Cardiac muscle cell (in vitro differentiated cells and primary cell): ENCODE data around the gene CCNH. TPM values are rescaled to one million over a fixed set of nuclear protein-coding genes. Genes with fewer than 3 reads are reported as not detected.

Experiments
- DNase-seq, 2 donors: peaks; one replicate each; pipeline versions ENCODE4 v3.0.0 to v3.0.0-alpha.2; 2010 to 2017; ENCODE audit warnings: low read depth in 1 of 2, low spot score in 1 of 2
- H3K27ac ChIP-seq: fragments of 200-600 bp; sonication (generic); 2 replicates; pipeline ENCODE4 v1.5.1; 2016
- H3K27me3 ChIP-seq: fragments of 200-600 bp; sonication (generic); 2 replicates; pipeline ENCODE4 v1.6.0; 2016; ENCODE audit warnings: control low read depth
- H3K36me3 ChIP-seq: fragments of 200-600 bp; sonication (generic); 2 replicates; pipeline ENCODE4 v1.5.1; 2016; ENCODE audit warnings: control low read depth
- H3K4me1 ChIP-seq: fragments of 200-600 bp; sonication (generic); 2 replicates; pipeline ENCODE4 v1.8.1; 2017; ENCODE audit warnings: low read depth, mild to moderate bottlenecking, mixed run types
- H3K4me3 ChIP-seq: fragments of 200-600 bp; sonication (generic); 2 replicates; pipeline ENCODE4 v1.5.1; 2016; ENCODE audit warnings: mild to moderate bottlenecking
- H3K9me3 ChIP-seq: fragments of 200-600 bp; sonication (generic); 2 replicates; pipeline ENCODE4 v1.5.1; 2017; ENCODE audit warnings: low read depth, mild to moderate bottlenecking, control low read depth
- CTCF ChIP-seq: IDR thresholded peaks from 2 replicates; pipeline ENCODE4 v1.5.1; 2012; ENCODE audit warnings: low read depth, mild to moderate bottlenecking, low read length
- polyA plus RNA-seq: library from polyadenylated mRNA; unstranded; fragments of >200 nt; fragmentation: Nextera tagmentation; extraction: Ambion mirVana; gene quantifications from 2 replicates; pipeline ENCODE4 v1.2.1, GENCODE V29; 2016
- total RNA-seq: library from RNA; depleted of rRNA; stranded (reverse); fragments of >200 nt; gene quantifications from 2 replicates; pipeline ENCODE4 v1.2.3, GENCODE V29; 2016

Gene CCNH
- total and polyA plus RNA-seq, 2 experiments from 2014 or later: 37.6 to 72.2 TPM

- TF ChIP-seq CTCF: no peak
- Histone ChIP-seq H3K27me3 (no peaks in the 10 kb centered on the region), H3K4me1 (peaks cover 9% of the 10 kb centered on the region), H3K4me3 (no peak overlapping the region), H3K27ac (peak overlapping the region; percentile 33), H3K9me3 (no peaks in the 10 kb centered on the region), H3K36me3 (peaks cover 63% of the 10 kb centered on the region)
- no peak for DNase-seq
Measured at GRCh38 chr5:87385802-87386201, 26.9 kb downstream of the CCNH start.

DNA sequence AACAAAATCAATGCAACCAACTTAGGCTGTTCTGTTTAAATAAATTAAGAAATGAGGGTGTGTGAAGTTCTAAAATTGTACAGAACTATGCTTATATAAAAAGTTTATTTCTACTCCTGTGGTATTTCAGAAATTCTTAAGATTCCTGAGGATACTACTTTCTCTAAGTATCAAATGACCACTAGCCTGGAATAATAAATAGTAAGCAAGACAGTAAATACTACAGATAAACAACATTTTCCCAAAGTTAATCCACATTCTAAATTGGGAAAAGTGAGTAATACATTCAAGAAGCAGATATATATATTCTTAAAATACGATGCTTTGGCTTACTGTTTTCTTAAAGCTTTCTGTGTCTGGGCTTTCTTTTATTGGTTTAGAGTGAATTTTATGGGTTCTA lies 29.5 kb downstream of the CCNH start:
- peaks cover 9% of the 10 kb centered on the region for H3K4me1 ChIP-seq
- no peak overlapping the region for H3K27ac ChIP-seq
- no peak for TF ChIP-seq CTCF
- no peaks in the 10 kb centered on the region for H3K27me3 ChIP-seq
- DNase-seq: no peak
- H3K4me3 ChIP-seq: no peak overlapping the region
- H3K9me3 ChIP-seq: no peaks in the 10 kb centered on the region
- peaks cover 74% of the 10 kb centered on the region for H3K36me3 ChIP-seq

DNA sequence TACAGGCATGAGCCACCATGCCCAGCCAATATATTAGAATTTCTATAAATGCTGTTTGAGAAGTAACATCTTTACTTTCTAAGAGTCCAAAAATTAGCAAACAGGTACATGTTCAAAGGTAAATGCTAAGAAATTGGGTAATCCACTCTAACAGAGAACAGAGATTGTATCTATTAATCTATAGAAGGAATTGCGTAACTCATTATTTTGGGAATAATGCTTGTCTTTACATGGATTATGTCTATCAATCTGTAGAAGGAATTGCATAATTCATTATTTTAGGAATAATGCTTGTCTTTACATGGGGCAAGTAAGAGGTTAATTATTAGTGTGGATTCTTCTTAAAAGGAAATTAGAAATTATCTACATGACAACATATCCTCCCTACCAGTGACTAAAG lies 30.5 kb downstream of the CCNH start:
- Histone ChIP-seq H3K4me1 (peaks cover 9% of the 10 kb centered on the region), H3K27ac (no peak overlapping the region), H3K4me3 (no peak overlapping the region), H3K36me3 (peaks cover 75% of the 10 kb centered on the region), H3K27me3 (no peaks in the 10 kb centered on the region), H3K9me3 (no peaks in the 10 kb centered on the region)
- no peak for DNase-seq
- no peak for TF ChIP-seq CTCF

GRCh38 chr5:87372705-87373104 lies 40.0 kb downstream of the CCNH start:
- TF ChIP-seq CTCF: no peak
- H3K27ac ChIP-seq: peak overlapping the region; percentile 35
- no peaks in the 10 kb centered on the region for H3K9me3 ChIP-seq
- H3K4me1 ChIP-seq: peaks cover 10% of the 10 kb centered on the region
- H3K4me3 ChIP-seq: no peak overlapping the region
- no peaks in the 10 kb centered on the region for H3K27me3 ChIP-seq
- peaks cover 63% of the 10 kb centered on the region for H3K36me3 ChIP-seq
- DNase-seq: no peak

GRCh38 chr5:87369431-87369830 lies 43.3 kb downstream of the CCNH start:
- H3K4me1 ChIP-seq: peaks cover 10% of the 10 kb centered on the region
- H3K27me3 ChIP-seq: no peaks in the 10 kb centered on the region
- peaks cover 31% of the 10 kb centered on the region for H3K36me3 ChIP-seq
- TF ChIP-seq CTCF: no peak
- no peak for DNase-seq
- no peak overlapping the region for H3K27ac ChIP-seq
- no peaks in the 10 kb centered on the region for H3K9me3 ChIP-seq
- no peak overlapping the region for H3K4me3 ChIP-seq

- TF ChIP-seq CTCF: no peak
- H3K36me3 ChIP-seq: peaks cover 29% of the 10 kb centered on the region
Measured at GRCh38 chr5:87368601-87369000, 44.1 kb downstream of the CCNH start.

More at GRCh38 chr5:87368601-87369000, 44.1 kb downstream of the CCNH start:
- Histone ChIP-seq H3K27me3 (no peaks in the 10 kb centered on the region), H3K9me3 (no peaks in the 10 kb centered on the region), H3K27ac (peak overlapping the region; percentile 61), H3K4me1 (peaks cover 10% of the 10 kb centered on the region), H3K4me3 (no peak overlapping the region)
- peak in 1 of 2 donors; percentile 0 for DNase-seq
